Keratinocyte (primary cell): ENCODE results near the gene TPRG1L.
A peak's percentile ranks its signal among the peaks of the same experiment; 100 is the strongest.
"Not testable (repeated sequence)": the region's sequence is repeated elsewhere in the genome, so short reads cannot be mapped to it uniquely, and the experiment has no call there.

Experiments used
- CTCF ChIP-seq, 3 experiments: IDR thresholded peaks in 1 of 3; conservative IDR thresholded peaks in 1 of 3; optimal IDR thresholded peaks in 1 of 3; 2 replicates in 2 of 3; 3 replicates in 1 of 3; pipeline versions ENCODE3 to v1.5.1; 2011; ENCODE audit warnings: low read length in 3 of 3, mild to moderate bottlenecking in 3 of 3, moderate library complexity in 2 of 3, control low read depth in 1 of 3, inconsistent platforms in 1 of 3; ENCODE audit not compliant: insufficient read depth in 2 of 3; ENCODE audit errors: extremely low read depth in 1 of 3
- EZH2 ChIP-seq: IDR thresholded peaks from one replicate; pipeline ENCODE4 v1.6.1; 2012; ENCODE audit warnings: inconsistent platforms, mild to moderate bottlenecking, low read length, moderate library complexity

GRCh38 chr1:3621151-3621671 is 3.6 kb upstream of the TPRG1L start:
- peak; percentile 39 to 68 (median 52) for TF ChIP-seq CTCF (optimal IDR thresholded peaks at IDR 0.05 in 1 of 3, IDR thresholded peaks at IDR 0.05 in 1 of 3, conservative IDR thresholded peaks at IDR 0.05 in 1 of 3; ENCODE audit: extremely low read depth in 1 of 3, insufficient read depth in 2 of 3, low read length in 3 of 3)
- TF ChIP-seq EZH2: not testable (repeated sequence)
